HG02870 (cell line): Measurements from ENCODE around the gene SON.

Experiments
- ATAC-seq: cut with Tn5 transposase; IDR thresholded peaks from one replicate; pipeline ENCODE4 v1.9.1; 2021; ENCODE audit warnings: mild to moderate bottlenecking, moderate library complexity; ENCODE audit not compliant: unreplicated experiment

SON gene

GRCh38 chr21:33544451-33545195 lies 1.8 kb downstream of the SON start:
- no peak for ATAC-seq

- ATAC-seq, result no peak
Observed at GRCh38 chr21:33546086-33546485, 3.2 kb downstream of the SON start.

- ATAC-seq, result no peak
Observed at GRCh38 chr21:33549848-33550771, 7.3 kb downstream of the SON start.

GRCh38 chr21:33550772-33551660 lies 8.2 kb downstream of the SON start:
- no peak for ATAC-seq

- no peak for ATAC-seq
Observed at GRCh38 chr21:33551664-33552063, 8.8 kb downstream of the SON start.

GRCh38 chr21:33552093-33552998 lies 9.5 kb downstream of the SON start:
- no peak for ATAC-seq

GRCh38 chr21:33552999-33553598 lies 10.3 kb downstream of the SON start:
- no peak for ATAC-seq

GRCh38 chr21:33554236-33554981 lies 11.6 kb downstream of the SON start:
- no peak for ATAC-seq

- ATAC-seq, result no peak
Observed at GRCh38 chr21:33554982-33555344, 12.1 kb downstream of the SON start.

- no peak for ATAC-seq
Observed at GRCh38 chr21:33557447-33557846, 14.6 kb downstream of the SON start.

GRCh38 chr21:33558777-33559421 lies 16.1 kb downstream of the SON start:
- ATAC-seq, result no peak

- no peak for ATAC-seq
Observed at GRCh38 chr21:33559813-33560212, 17.0 kb downstream of the SON start.

GRCh38 chr21:33560965-33561364 lies 18.1 kb downstream of the SON start:
- no peak for ATAC-seq

GRCh38 chr21:33561373-33561772 lies 18.5 kb downstream of the SON start:
- no peak for ATAC-seq

- ATAC-seq, result no peak
Observed at GRCh38 chr21:33562389-33562788, 19.6 kb downstream of the SON start.

GRCh38 chr21:33566514-33566913 lies 23.7 kb downstream of the SON start:
- no peak for ATAC-seq

GRCh38 chr21:33567914-33568313 lies 25.1 kb downstream of the SON start:
- no peak for ATAC-seq

- no peak for ATAC-seq
Observed at GRCh38 chr21:33568448-33568847, 25.6 kb downstream of the SON start.
